OCI-LY1 (cell line): ENCODE data around the gene PMAIP1.

ENCODE experiments used
- CTCF ChIP-seq: fragments of 200-600 bp; sonication (generic), shearing (Covaris generic); IDR thresholded peaks from 2 replicates; pipeline ENCODE4 v1.5.1; 2017; ENCODE audit warnings: mild to moderate bottlenecking, antibody characterized with exemption, low read length, moderate library complexity, mixed read lengths
- EZH2 ChIP-seq: fragments of 200-600 bp; sonication (generic), shearing (Covaris generic); IDR thresholded peaks from 2 replicates; pipeline ENCODE4 v1.8.0; 2017; ENCODE audit warnings: borderline replicate concordance, mixed run types, mild to moderate bottlenecking, antibody characterized with exemption, low read length, moderate library complexity, mixed read lengths

- TF ChIP-seq CTCF (no peak), EZH2 (no peak)
Observed at GRCh38 chr18:59877361-59877760, 22.4 kb upstream of the PMAIP1 start.
